Upper lobe of left lung (tissue), 6 donors: ENCODE data around the gene GPR31. TPM values are rescaled to one million over a fixed set of nuclear protein-coding genes. Genes with fewer than 3 reads are reported as not detected.

Experiments
- ATAC-seq, 2 donors: fragments of 200-7000 bp; cut with Tn5 transposase; one replicate each; pipeline ENCODE4 v1.9.1; 2022; ENCODE audit warnings: mild to moderate bottlenecking in 2 of 2, moderate library complexity in 2 of 2; ENCODE audit not compliant: low FRiP score in 2 of 2
- DNase-seq, 2 donors: peaks; one replicate each; pipeline ENCODE4 v3.0.0-alpha.2; 2019 to 2020
- H3K27ac ChIP-seq, 4 donors: fragments of 200-600 bp; sonication (generic); one replicate each; pipeline ENCODE4 v1.5.1; 2016 to 2019
- H3K27me3 ChIP-seq, 4 donors: fragments of 200-600 bp; sonication (generic); one replicate each; pipeline ENCODE4 v1.5.1; 2017 to 2019
- H3K36me3 ChIP-seq, 4 donors: fragments of 200-600 bp; sonication (generic); one replicate each; pipeline ENCODE4 v1.5.1; 2016 to 2019
- H3K4me1 ChIP-seq, 4 donors: fragments of 200-600 bp; sonication (generic); one replicate each; pipeline ENCODE4 v1.5.1; 2018 to 2019
- H3K4me3 ChIP-seq, 4 donors: fragments of 200-600 bp; sonication (generic); one replicate each; pipeline ENCODE4 v1.5.1; 2017 to 2019; ENCODE audit warnings: mild to moderate bottlenecking in 2 of 4, moderate library complexity in 1 of 4
- H3K9me3 ChIP-seq, 4 donors: fragments of 200-600 bp; sonication (generic); one replicate each; pipeline ENCODE4 v1.5.1; 2018 to 2019
- CTCF ChIP-seq, 6 experiments: fragments of 450-650 bp in 4 of 6; fragments of 200-600 bp in 2 of 6; sonication (generic) in 2 of 6; IDR thresholded peaks; one replicate each; pipeline ENCODE4 v1.5.1; 2016 to 2019; ENCODE audit warnings: antibody characterized with exemption in 6 of 6
- EP300 ChIP-seq, 4 donors: sonication (generic); formaldehyde crosslinking; IDR thresholded peaks; one replicate each; pipeline ENCODE4 v1.5.1; 2017; ENCODE audit warnings: antibody characterized with exemption in 4 of 4, control low read depth in 2 of 4
- POLR2A ChIP-seq, 4 donors: fragments of 450-650 bp; IDR thresholded peaks; one replicate each; pipeline ENCODE4 v1.5.1; 2016 to 2017; ENCODE audit warnings: antibody characterized with exemption in 4 of 4, mild to moderate bottlenecking in 2 of 4
- POLR2AphosphoS5 ChIP-seq, 2 donors: sonication (generic); formaldehyde crosslinking; IDR thresholded peaks; one replicate each; pipeline ENCODE4 v1.5.1; 2017; ENCODE audit warnings: antibody characterized with exemption in 2 of 2
- WGBS, 2 donors: methylation state at CpG; one replicate each; pipeline ENCODE4 v1.1.5; 2017 to 2018; 5-methylcytosine and 5-hydroxymethylcytosine counted together
- total RNA-seq, 6 donors: library from RNA; depleted of rRNA in 4 of 6; stranded (reverse); fragments of >200 nt in 4 of 6; gene quantifications; one replicate each; pipeline versions ENCODE4 v1.1.0 to v1.2.1, GENCODE V29; 2016 to 2021
- donor health status: DM: no; HTN: no; CAD: no; lungs with moderate emphysema.
- donor health status: DM: no; HTN: yes; CAD: no; lungs with severe emphysema.

GPR31 gene
- total RNA-seq, 6 donors from 2014 or later: not detected

GRCh38 chr6:167134448-167135328, 23.1 kb downstream of the GPR31 start:
- no peaks in the 10 kb centered on the region for H3K36me3 ChIP-seq
- H3K4me3 ChIP-seq: no peak overlapping the region
- DNase-seq (peak in 1 of 2 donors; percentile 41), ATAC-seq (no peak)
- no peak overlapping the region for H3K27ac ChIP-seq
- no peak for TF ChIP-seq POLR2AphosphoS5 (IDR thresholded peaks at IDR 0.05)
- no peak for TF ChIP-seq CTCF (IDR thresholded peaks at IDR 0.05)
- TF ChIP-seq EP300 (IDR thresholded peaks at IDR 0.05): no peak
- TF ChIP-seq POLR2A (IDR thresholded peaks at IDR 0.05): no peak
- no peaks in the 10 kb centered on the region for H3K9me3 ChIP-seq
- no peaks in the 10 kb centered on the region for H3K4me1 ChIP-seq
- WGBS, 2 donors: 84 to 85% methylated on average over 23 of the region's 23 CpGs
- H3K27me3 ChIP-seq: no peaks in the 10 kb centered on the region

GRCh38 chr6:167130712-167131684, 26.8 kb downstream of the GPR31 start:
- no peaks in the 10 kb centered on the region for H3K27me3 ChIP-seq
- no peak overlapping the region for H3K4me3 ChIP-seq
- H3K36me3 ChIP-seq: no peaks in the 10 kb centered on the region
- TF ChIP-seq EP300 (IDR thresholded peaks at IDR 0.05) (no peak), CTCF (IDR thresholded peaks at IDR 0.05) (no peak), POLR2AphosphoS5 (IDR thresholded peaks at IDR 0.05) (no peak), POLR2A (IDR thresholded peaks at IDR 0.05) (no peak)
- DNase-seq (peak in 1 of 2 donors; percentile 69), ATAC-seq (peak; percentile 24 to 82)
- WGBS, 2 donors: 77 to 84% methylated on average over 32 of the region's 33 CpGs
- no peaks in the 10 kb centered on the region for H3K4me1 ChIP-seq
- no peaks in the 10 kb centered on the region for H3K9me3 ChIP-seq
- peak overlapping the region in 1 of 4 donors; percentile 7 for H3K27ac ChIP-seq

- TF ChIP-seq POLR2A (IDR thresholded peaks at IDR 0.05) (no peak), EP300 (IDR thresholded peaks at IDR 0.05) (no peak), POLR2AphosphoS5 (IDR thresholded peaks at IDR 0.05) (no peak), CTCF (IDR thresholded peaks at IDR 0.05) (no peak)
- Histone ChIP-seq H3K4me3 (no peak overlapping the region), H3K27ac (no peak overlapping the region), H3K36me3 (no peaks in the 10 kb centered on the region), H3K27me3 (no peaks in the 10 kb centered on the region), H3K4me1 (no peaks in the 10 kb centered on the region), H3K9me3 (no peaks in the 10 kb centered on the region)
- 66 to 67% methylated on average over 6 of the region's 6 CpGs for WGBS, 2 donors
- DNase-seq: no peak
- no peak for ATAC-seq
Measured at GRCh38 chr6:167130008-167130677, 27.6 kb downstream of the GPR31 start.

GRCh38 chr6:167129562-167129961, 28.2 kb downstream of the GPR31 start:
- WGBS, 2 donors: 81 to 82% methylated on average over 4 of the region's 4 CpGs
- Histone ChIP-seq H3K4me1 (no peaks in the 10 kb centered on the region), H3K36me3 (no peaks in the 10 kb centered on the region), H3K27ac (no peak overlapping the region), H3K27me3 (no peaks in the 10 kb centered on the region), H3K4me3 (no peak overlapping the region), H3K9me3 (no peaks in the 10 kb centered on the region)
- no peak for DNase-seq
- TF ChIP-seq POLR2A (IDR thresholded peaks at IDR 0.05) (no peak), CTCF (IDR thresholded peaks at IDR 0.05) (no peak), EP300 (IDR thresholded peaks at IDR 0.05) (no peak)
- ATAC-seq: no peak
